Mesothelial cell of epicardium (in vitro differentiated cells): ENCODE measurements around the gene ZNF280B. TPM values are rescaled to one million over a fixed set of nuclear protein-coding genes. Genes with fewer than 3 reads are reported as not detected.
"Not testable (repeated sequence)": the region's sequence is repeated elsewhere in the genome, so short reads cannot be mapped to it uniquely, and the experiment has no call there.

ENCODE experiments used
- DNase-seq, 2 experiments: peaks; one replicate each; pipeline ENCODE4 v3.0.0; 2021; ENCODE audit warnings: low spot score in 2 of 2; ENCODE audit not compliant: unreplicated experiment in 2 of 2
- H3K27ac Mint-ChIP-seq: 2 replicates; pipeline ENCODE4 v1.8.0; 2021; ENCODE audit warnings: mixed read lengths
- H3K27me3 Mint-ChIP-seq: 2 replicates; pipeline ENCODE4 v1.8.0; 2021; ENCODE audit warnings: low read depth, mixed read lengths
- H3K36me3 Mint-ChIP-seq: 2 replicates; pipeline ENCODE4 v1.8.0; 2021; ENCODE audit warnings: mixed read lengths
- H3K4me1 Mint-ChIP-seq: 2 replicates; pipeline ENCODE4 v1.8.0; 2021; ENCODE audit warnings: mixed read lengths
- H3K4me3 Mint-ChIP-seq: 2 replicates; pipeline ENCODE4 v1.8.0; 2021; ENCODE audit warnings: mild to moderate bottlenecking, moderate library complexity, mixed read lengths
- H3K9me3 Mint-ChIP-seq: 2 replicates; pipeline ENCODE4 v1.8.0; 2021; ENCODE audit warnings: mixed read lengths
- total RNA-seq: library from RNA; stranded (reverse); gene quantifications from 3 replicates; pipeline ENCODE4 v1.2.1, GENCODE V29; 2021
- TF ChIP-seq, protein P1 (sequence below): fragments of 200-600 bp; sonication (generic); IDR thresholded peaks from one replicate; pipeline ENCODE4 v1.5.0; 2021; ENCODE audit warnings: antibody characterized with exemption; ENCODE audit not compliant: unreplicated experiment

ZNF280B gene
- total RNA-seq, 1 donor from 2014 or later: 6.4 TPM

- H3K4me1 Mint-ChIP-seq: no peaks in the 10 kb centered on the region
Observed at GRCh38 chr22:22533863-22534262, 25.3 kb upstream of the ZNF280B start.

DNA sequence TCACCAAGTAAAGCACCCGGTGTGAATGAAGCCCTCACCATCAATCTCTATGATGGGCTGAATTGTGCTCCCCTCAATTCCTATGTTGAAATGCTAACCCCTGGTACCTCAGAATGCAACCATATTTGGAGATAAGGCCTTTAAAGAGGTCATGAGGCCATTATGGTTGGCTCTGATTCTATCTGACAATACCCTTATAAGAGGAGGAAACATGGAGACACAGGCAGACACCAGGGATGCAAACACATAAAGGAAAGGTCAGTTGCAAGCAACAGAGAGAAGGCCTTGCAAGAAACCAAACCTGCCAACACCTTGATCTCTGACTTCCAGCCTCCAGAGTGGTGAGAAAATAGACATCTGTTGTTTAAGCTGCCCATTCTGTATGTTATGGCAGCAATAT is 24.9 kb upstream of the ZNF280B start:
- peaks cover 32% of the 10 kb centered on the region for H3K27me3 Mint-ChIP-seq
- no peaks in the 10 kb centered on the region for H3K36me3 Mint-ChIP-seq
- DNase-seq: no peak
- H3K9me3 Mint-ChIP-seq: no peaks in the 10 kb centered on the region
- TF ChIP-seq, protein P1, sequence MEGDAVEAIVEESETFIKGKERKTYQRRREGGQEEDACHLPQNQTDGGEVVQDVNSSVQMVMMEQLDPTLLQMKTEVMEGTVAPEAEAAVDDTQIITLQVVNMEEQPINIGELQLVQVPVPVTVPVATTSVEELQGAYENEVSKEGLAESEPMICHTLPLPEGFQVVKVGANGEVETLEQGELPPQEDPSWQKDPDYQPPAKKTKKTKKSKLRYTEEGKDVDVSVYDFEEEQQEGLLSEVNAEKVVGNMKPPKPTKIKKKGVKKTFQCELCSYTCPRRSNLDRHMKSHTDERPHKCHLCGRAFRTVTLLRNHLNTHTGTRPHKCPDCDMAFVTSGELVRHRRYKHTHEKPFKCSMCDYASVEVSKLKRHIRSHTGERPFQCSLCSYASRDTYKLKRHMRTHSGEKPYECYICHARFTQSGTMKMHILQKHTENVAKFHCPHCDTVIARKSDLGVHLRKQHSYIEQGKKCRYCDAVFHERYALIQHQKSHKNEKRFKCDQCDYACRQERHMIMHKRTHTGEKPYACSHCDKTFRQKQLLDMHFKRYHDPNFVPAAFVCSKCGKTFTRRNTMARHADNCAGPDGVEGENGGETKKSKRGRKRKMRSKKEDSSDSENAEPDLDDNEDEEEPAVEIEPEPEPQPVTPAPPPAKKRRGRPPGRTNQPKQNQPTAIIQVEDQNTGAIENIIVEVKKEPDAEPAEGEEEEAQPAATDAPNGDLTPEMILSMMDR: no peak
- no peak overlapping the region for H3K27ac Mint-ChIP-seq
- no peak overlapping the region for H3K4me3 Mint-ChIP-seq
- H3K4me1 Mint-ChIP-seq: no peaks in the 10 kb centered on the region

More at GRCh38 chr22:22533863-22534262, 25.3 kb upstream of the ZNF280B start:
- TF ChIP-seq, protein P1: no peak
- H3K27ac Mint-ChIP-seq: no peak overlapping the region
- H3K9me3 Mint-ChIP-seq: no peaks in the 10 kb centered on the region
- H3K36me3 Mint-ChIP-seq: no peaks in the 10 kb centered on the region
- no peak overlapping the region for H3K4me3 Mint-ChIP-seq
- DNase-seq: no peak
- H3K27me3 Mint-ChIP-seq: peaks cover 36% of the 10 kb centered on the region

GRCh38 chr22:22532547-22533071 is 24.1 kb upstream of the ZNF280B start:
- H3K9me3 Mint-ChIP-seq, H3K27ac Mint-ChIP-seq, H3K4me3 Mint-ChIP-seq, H3K4me1 Mint-ChIP-seq, DNase-seq, H3K36me3 Mint-ChIP-seq: not testable (repeated sequence)
- H3K27me3 Mint-ChIP-seq: peaks cover 34% of the 10 kb centered on the region

DNA sequence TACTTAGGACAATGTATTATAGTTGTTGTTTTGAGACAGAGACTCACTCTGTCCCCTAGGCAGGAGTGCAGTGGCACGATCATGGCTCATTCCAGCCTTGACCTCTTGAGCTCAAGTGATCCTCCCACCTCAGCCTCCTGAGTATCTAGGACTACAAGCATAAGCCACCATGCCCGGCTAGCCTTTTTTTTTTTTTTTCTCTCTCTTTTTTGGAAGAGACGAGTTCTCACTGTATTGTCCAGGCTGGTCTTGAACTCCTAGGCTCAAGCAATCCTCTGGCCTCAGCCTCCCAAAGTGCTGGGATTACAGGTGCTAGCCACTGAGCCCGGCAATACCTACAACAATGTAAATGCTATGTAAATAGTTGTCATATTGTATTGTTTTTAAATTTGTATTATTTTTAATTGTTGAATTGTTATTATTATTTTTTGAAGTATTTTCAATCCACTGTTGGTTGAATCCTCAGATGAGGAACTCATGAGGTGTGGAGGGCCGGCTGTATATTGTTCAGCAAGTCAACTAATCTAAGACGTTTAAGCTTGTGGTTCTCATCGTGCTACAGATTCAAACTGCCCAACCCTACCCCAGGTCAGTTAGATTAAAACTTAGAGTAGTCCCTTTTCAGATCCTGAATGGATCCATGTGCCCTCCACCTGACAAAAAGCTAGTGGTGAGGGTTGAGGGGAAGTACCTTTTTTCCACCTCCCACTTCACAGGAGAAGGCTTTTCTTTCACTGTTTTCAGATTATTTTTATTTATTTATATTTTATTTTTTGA is 23.4 kb upstream of the ZNF280B start:
- Mint-ChIP-seq H3K36me3 (no peaks in the 10 kb centered on the region), H3K4me1 (no peaks in the 10 kb centered on the region), H3K9me3 (no peaks in the 10 kb centered on the region), H3K4me3 (no peak overlapping the region), H3K27me3 (peaks cover 32% of the 10 kb centered on the region), H3K27ac (no peak overlapping the region)
- DNase-seq: no peak
- TF ChIP-seq, protein P1: no peak

DNA sequence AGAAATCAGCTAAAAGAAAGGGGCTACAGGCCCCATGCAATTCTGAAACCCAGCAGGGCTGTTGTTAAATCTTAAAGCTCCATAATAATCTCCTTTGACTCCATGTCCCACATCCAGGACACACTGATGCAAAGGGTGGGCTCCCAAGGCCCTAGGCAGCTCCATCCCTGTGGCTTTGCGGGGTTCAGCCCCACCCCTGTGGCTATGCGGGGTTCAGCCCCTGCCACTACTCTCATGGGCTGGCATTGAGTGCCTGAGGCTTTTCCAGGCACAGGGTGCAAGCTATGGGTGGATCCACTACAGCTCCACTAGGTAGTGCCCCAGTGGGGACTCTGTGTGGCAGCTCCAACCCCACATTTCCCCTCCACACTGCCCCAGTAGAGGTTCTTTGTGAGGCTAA is 20.2 kb upstream of the ZNF280B start:
- Mint-ChIP-seq H3K27me3 (peaks cover 38% of the 10 kb centered on the region), H3K36me3 (no peaks in the 10 kb centered on the region), H3K4me1 (no peaks in the 10 kb centered on the region), H3K4me3 (no peak overlapping the region), H3K27ac (no peak overlapping the region), H3K9me3 (no peaks in the 10 kb centered on the region)
- TF ChIP-seq, protein P1: no peak
- DNase-seq: no peak

GRCh38 chr22:22527312-22527711 is 18.8 kb upstream of the ZNF280B start:
- no peak overlapping the region for H3K27ac Mint-ChIP-seq
- no peak overlapping the region for H3K4me3 Mint-ChIP-seq
- H3K27me3 Mint-ChIP-seq: peaks cover 42% of the 10 kb centered on the region
- H3K4me1 Mint-ChIP-seq: no peaks in the 10 kb centered on the region
- H3K36me3 Mint-ChIP-seq: no peaks in the 10 kb centered on the region
- no peak for DNase-seq
- TF ChIP-seq, protein P1: no peak
- H3K9me3 Mint-ChIP-seq: no peaks in the 10 kb centered on the region
